ENCODE measurements around the gene CPNE7. TPM values are rescaled to one million over a fixed set of nuclear protein-coding genes. Genes with fewer than 3 reads are reported as not detected.

CPNE7 gene
- total and polyA plus RNA-seq, 10 of the 15 experiments (the other 5 are each of a cell fraction or from before 2014, with no cell fraction given), result 0.29 to 46.9 (median 17.5) TPM

DNA sequence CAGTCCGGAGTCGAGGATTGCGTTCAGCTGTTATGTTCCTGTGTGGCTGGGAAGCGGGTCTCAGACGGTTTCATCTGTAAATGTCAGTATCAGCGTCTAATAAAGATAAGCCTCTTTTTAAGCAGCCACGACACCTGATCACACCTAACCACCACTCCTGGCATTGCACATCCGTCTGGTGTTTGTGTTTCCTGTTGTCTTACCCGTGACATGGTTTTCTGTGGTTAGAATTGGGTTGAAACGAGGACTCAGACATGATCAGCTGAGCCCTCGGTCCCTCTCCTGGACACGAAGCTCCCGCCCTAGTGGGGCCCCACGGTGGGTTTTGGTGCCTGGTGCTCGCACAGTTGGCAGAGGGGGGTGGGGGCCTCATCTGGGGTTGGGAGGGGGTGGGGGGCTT lies 18.3 kb downstream of the CPNE7 start:
- Histone ChIP-seq H3K4me3 (no peak overlapping the region), H2AFZ (ENCODE audit: control insufficient read depth, low read depth, low read length) (no peak overlapping the region), H3K9ac (ENCODE audit: control insufficient read depth, insufficient read depth, low read length) (no peak overlapping the region), H3K36me3 (ENCODE audit: control insufficient read depth in 2 of 2, insufficient read depth in 2 of 2, low read length in 1 of 2) (no peaks in the 10 kb centered on the region; a peak in 1 of 4 replicates), H4K20me1 (ENCODE audit: control insufficient read depth, insufficient read depth) (no peaks in the 10 kb centered on the region), H3K4me1 (ENCODE audit: control insufficient read depth, insufficient read depth, low read length) (no peaks in the 10 kb centered on the region), H3K4me2 (ENCODE audit: control insufficient read depth, insufficient read depth) (no peak overlapping the region), H3K79me2 (ENCODE audit: control insufficient read depth, insufficient read depth, low read length) (no peaks in the 10 kb centered on the region), H3K27me3 (replicated peaks in 1 of 2; ENCODE audit: control insufficient read depth in 2 of 2, insufficient read depth in 2 of 2, low read length in 1 of 2) (no peaks in the 10 kb centered on the region), H3K9me3 (replicated peaks; ENCODE audit: control insufficient read depth, insufficient read depth, low read length) (no peaks in the 10 kb centered on the region), H3K27ac (ENCODE audit: control insufficient read depth, insufficient read depth) (no peak overlapping the region)
- WGBS (ENCODE audit: insufficient coverage, insufficient replicate concordance, low lambda C conversion rate, missing lambda C conversion rate), result 44% methylated on average over 14 of the region's 15 CpGs
- BruUV-seq (replicated peaks), result no TSS peak
- ChIA-PET RAD21 (ENCODE audit: unreplicated experiment) (no interaction called here), POLR2A (no interaction called here), CTCF (no interaction called here), SMC1A (ENCODE audit: uncharacterized antibody, unreplicated experiment) (no interaction called here)
- TF ChIP-seq BCL11A (IDR thresholded peaks at IDR 0.05; ENCODE audit: low read depth, low read length), result no peak
- no peak for TF ChIP-seq ZNF384 (IDR thresholded peaks at IDR 0.05; ENCODE audit: borderline replicate concordance, low read depth, low read length)
- TF ChIP-seq ATF2 (IDR thresholded peaks at IDR 0.05; ENCODE audit: low read length), result no peak
- no peak for TF ChIP-seq USF2 (IDR thresholded peaks at IDR 0.05; ENCODE audit: borderline replicate concordance, low read depth, low read length)
- in situ Hi-C loops (cut with MboI), result no loop called here
- FAIRE-seq (no peak), DNase-seq (ENCODE audit: low read depth, low spot score) (no peak), ATAC-seq (peak; percentile 33; the same call in 2 of the 3 replicates)
- intact Hi-C loops (cut with micrococcal nuclease; ENCODE audit: unreplicated experiment), result no loop called here

Measured in GM12878 (cell line).